ENCODE results near the gene ATP11B.

DNA sequence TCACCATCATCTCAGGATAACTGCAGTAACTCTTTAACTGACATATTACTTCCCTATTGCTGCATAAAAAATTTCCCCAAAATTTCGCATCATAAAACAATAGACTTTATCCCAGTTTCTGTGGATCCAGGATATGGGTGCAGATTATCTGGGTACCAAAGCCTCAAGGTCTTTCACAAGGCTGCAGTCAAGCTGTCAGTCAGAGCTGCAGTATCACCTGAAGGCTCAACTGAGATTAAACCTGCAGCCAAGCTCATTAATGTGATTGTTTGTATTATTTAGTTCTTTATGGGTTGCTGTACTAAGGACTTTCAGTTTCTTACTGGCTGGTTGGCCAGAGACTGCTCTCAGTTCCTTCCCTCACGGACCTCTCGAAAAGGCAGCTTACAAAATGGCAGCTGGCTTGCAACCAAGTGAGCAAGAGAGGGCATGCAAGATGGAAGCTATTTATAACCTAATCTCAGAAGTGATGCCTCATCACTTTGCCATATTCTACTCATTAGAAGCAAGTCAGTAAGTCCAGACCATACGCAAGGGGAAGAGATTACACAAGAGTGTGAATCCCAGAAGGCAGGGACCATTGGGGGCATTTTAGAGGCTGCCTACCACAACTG, 132.1 kb downstream of the ATP11B start:
- TF ChIP-seq, protein P1, sequence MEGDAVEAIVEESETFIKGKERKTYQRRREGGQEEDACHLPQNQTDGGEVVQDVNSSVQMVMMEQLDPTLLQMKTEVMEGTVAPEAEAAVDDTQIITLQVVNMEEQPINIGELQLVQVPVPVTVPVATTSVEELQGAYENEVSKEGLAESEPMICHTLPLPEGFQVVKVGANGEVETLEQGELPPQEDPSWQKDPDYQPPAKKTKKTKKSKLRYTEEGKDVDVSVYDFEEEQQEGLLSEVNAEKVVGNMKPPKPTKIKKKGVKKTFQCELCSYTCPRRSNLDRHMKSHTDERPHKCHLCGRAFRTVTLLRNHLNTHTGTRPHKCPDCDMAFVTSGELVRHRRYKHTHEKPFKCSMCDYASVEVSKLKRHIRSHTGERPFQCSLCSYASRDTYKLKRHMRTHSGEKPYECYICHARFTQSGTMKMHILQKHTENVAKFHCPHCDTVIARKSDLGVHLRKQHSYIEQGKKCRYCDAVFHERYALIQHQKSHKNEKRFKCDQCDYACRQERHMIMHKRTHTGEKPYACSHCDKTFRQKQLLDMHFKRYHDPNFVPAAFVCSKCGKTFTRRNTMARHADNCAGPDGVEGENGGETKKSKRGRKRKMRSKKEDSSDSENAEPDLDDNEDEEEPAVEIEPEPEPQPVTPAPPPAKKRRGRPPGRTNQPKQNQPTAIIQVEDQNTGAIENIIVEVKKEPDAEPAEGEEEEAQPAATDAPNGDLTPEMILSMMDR (IDR thresholded peaks at IDR 0.05; ENCODE audit: poor library complexity), result no peak
- TF ChIP-seq EZH2 (IDR thresholded peaks at IDR 0.05; ENCODE audit: borderline replicate concordance), result no peak

Data from hepatocyte (in vitro differentiated cells).